Putamen (tissue), 1 donor: ENCODE measurements around the gene EBI3.
"Not testable (repeated sequence)": the region's sequence is repeated elsewhere in the genome, so short reads cannot be mapped to it uniquely, and the experiment has no call there.

ENCODE experiments used
- DNase-seq: peaks from one replicate; pipeline ENCODE4 v3.0.0-alpha.2; 2016; ENCODE audit warnings: low spot score

Gene EBI3

DNA sequence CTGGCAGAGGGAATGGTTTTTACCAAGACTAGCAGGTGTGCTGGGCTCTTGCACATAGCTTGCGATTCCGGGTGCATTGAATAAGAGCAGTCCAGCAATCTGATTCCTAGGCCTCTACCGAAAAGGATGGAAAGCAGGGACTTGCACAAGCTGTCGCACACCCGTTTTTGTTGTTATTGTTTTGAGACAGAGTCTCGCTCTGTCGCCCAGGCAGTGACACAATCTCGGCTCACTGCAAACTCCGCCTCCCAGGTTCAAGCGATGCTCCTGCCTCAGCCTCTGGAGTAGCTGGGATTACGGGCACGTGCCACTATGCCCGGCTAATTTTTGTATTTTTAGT, 5.5 kb downstream of the EBI3 start:
- no peak for DNase-seq

DNA sequence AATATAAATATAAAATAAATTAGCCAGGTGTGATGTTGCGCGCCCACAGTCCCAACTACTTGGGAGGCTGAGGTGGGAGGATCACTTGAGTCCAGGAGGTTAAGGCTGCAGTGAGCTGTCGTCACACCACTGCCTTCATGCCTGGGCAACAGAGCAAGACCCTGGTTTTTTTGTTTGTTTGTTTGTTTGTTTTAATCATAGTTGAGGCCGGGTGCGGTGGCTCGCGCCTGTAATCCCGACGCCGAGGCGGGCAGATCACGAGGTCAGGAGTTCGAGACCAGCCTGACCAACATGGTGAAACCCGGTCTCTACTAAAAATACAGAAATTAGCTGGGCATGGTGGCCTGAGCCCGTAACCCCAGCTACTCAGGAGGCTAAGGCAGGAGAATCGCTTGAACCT, 8.2 kb downstream of the EBI3 start:
- not testable (repeated sequence) for DNase-seq

DNA sequence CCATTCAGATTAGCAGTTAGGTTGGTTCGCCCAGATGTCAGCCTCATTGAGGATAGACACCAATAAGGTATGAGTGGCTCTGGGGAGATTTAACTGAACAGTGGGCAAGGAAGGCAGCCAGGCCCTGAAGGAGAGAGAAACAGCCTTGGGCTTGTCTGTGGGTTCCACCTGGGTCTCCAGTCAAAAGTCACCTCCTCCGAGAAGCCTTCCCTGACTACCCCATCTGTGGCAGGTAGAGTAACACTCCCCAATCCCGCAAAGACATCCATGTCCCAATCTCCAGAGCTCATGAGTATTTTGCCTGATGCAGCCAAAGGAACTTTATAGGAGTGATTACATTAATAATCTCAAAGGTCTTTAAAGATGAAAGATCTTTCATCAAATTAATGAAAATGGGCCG, 9.5 kb downstream of the EBI3 start:
- no peak for DNase-seq

DNA sequence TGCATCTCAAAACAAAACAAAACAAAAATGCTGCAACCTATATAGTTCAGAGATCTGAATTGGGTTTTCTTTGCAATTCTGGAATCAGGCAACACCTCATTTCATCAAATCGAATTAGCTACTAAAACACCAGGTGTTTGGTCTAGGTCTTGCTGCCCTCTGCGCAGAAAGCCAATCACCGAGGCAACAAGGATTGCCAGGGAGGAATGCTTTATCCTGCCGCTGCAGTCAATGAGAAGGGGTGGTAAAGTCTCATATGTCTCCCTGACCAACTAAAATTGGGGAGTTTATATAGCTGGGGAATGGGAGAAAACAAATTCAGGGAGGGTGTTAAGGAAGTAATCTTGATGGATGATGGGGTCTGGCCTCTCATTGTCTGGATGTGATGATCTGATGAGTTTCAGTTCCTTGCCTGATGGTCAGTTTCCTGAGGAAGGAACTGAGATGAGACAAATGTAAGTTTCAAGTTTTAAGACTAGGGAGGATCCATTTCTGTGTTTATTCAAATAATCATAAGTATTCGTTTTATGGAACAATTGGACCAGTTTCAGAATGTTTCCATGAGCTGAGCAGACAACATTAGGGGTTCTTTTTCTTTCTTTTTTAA, 12.6 kb downstream of the EBI3 start:
- no peak for DNase-seq

DNA sequence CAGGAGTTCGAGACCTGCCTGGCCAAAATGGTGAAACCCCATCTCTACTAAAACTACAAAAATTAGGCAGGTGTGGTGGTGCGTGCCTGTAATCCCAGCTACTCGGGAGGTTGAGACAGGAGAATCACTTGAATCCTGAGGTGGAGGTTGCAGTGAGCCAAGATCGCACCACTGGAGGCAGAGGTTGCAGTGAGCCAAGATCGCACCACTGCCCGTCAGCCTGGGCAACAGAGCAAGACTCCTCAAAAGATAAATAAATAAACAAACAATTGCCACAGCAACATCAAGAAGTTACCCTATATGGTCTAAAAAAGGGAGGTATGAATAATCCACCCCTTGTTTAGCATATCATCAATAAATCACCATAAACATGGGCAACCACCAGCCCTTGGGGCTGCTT, 16.6 kb downstream of the EBI3 start:
- DNase-seq: not testable (repeated sequence)

DNA sequence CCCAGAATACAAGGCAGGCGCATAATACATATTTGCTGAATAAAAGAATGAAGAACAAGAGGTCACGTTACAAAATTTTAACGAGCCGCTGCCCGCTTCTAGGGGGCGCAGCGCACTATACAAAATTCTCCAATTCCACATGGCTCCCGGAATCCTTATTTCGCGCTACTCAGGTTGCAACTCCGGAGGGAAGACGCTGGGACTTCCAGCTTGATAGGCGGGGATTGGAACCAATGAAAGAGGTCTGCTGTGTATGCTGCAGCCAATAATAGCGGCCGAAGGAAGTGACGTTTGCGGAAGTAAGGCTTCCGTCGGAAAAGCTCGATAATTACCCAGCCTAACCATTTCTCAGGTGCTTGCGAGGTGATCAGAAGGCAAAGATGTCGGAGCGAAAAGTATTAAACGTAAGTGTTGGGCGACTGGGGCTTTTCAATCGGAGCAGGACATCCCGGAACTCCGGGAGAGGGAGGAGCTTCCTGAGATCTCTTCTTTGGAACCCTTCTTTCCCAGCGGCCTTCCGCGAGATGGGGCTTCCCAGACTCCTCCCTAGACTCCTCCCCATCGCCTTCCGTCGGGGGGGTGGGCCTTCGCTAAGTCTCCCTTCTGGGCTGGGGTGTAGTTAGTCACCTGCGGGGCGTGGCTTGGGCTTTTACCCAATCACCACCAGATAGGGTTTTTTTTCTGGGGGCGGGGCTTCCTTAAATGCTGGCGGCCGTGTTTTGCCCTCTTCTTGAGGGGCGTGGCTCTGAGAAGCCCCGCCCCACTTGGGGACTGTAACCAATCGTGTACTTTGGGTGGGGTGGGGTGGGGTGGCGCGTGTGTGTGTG, 17.7 kb downstream of the EBI3 start, which contains the start of gene YJU2:
Gene YJU2 (plus strand): TSS at position 314 of the 827 bp plus-strand sequence. CDS start 67 bp downstream, at position 381.
- DNase-seq: peak; percentile 97

DNA sequence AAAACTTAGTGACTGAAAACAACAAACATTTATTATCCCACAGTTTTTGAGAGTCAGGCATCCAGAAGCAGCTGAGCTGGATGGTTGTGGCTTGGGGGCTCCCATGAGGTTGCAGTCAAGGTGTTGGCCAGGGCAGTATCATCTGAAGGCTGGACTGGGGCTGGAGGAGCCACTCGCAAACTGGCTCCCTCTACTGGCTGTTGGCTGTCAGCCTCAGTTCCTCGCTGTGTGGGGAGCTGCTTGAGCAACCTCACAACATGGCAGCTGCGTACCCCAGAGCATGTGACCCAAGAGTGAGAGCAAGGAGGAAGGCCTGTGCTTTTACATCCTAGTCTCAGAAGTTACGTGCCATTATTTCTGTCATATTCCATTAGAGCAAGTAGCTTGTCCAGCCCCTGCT, 27.2 kb downstream of the EBI3 start:
- no peak for DNase-seq

DNA sequence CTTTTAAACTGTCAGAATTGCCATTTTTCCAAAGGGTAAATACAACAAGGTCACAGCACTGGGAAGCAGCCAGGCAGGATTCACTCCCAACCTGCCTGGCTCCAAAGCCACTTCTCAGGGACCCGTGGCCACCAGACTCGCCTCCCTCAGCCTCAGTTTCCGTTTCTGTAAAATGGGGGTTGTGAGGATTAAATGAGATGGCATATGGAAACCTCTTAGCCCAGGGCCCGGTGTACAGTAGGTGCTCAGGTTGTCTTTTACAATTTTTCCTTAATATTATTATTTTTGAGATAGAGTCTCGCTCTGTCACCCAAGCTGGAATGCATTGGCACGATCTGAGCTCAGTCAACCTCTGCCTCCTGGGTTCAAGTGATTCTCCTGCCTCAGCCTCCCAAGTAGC, 27.7 kb downstream of the EBI3 start:
- no peak for DNase-seq

DNA sequence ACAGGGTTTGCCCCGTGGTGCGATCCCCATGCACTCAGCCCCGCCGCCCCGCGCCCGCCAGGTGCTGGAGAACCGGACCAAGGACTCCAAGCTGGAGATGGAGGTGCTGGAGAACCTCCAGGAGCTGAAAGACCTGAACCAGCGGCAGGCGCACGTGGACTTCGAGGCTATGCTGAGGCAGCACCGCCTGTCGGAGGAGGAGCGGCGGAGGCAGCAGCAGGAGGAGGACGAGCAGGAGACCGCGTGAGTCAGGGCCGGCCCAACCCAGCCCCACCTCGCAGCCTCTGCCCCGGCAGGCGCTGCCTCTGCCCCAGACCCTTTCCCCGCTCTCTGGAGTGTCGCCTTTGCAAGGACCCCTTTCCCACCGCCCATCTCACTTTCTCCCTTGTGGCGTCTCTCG, 28.9 kb downstream of the EBI3 start:
- no peak for DNase-seq

DNA sequence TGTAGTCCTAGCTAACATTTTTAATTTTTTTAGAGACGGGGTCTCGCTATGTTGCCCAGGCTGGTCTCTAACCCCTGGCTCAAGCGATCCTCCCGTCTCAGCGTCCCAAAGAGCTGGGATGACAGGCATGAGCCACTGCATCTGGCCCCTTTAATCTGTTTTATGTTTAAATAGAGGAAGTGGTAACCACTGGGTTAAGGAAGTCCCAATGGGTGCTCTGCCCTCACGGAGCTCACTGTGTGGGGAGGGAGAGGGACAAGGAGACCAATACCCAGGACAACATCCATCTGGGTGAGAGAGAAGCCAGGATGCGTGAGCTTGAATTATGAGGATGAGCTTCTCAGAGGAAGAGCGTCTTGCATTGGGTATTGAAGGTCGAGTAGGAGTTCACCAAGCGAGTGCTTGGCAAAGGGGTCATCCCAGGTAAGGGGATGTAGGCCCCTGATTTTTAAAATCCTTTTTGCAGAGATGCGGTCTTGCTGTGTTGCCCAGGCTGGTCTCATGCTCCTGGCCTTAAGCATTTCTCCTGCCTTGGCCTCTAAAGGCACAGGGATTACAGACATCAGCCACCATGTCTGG, 31.4 kb downstream of the EBI3 start:
- no peak for DNase-seq

DNA sequence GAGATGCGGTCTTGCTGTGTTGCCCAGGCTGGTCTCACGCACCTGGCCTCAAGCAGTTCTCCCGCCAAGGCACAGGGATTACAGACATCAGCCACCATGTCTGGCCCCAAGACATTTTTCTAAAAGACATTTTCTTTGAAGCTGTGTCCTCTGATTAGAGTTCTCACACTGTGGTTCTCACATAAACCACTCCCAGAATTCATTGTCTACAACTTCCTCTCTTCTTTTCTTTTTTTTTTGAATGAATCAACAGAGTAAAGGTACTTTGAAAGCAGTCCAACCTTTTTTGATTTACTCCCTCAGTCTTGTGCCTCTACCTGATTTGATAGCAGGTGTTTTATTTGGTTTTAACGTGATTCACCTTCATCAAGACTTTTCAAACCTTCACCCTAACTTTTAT, 35.5 kb downstream of the EBI3 start:
- no peak for DNase-seq

DNA sequence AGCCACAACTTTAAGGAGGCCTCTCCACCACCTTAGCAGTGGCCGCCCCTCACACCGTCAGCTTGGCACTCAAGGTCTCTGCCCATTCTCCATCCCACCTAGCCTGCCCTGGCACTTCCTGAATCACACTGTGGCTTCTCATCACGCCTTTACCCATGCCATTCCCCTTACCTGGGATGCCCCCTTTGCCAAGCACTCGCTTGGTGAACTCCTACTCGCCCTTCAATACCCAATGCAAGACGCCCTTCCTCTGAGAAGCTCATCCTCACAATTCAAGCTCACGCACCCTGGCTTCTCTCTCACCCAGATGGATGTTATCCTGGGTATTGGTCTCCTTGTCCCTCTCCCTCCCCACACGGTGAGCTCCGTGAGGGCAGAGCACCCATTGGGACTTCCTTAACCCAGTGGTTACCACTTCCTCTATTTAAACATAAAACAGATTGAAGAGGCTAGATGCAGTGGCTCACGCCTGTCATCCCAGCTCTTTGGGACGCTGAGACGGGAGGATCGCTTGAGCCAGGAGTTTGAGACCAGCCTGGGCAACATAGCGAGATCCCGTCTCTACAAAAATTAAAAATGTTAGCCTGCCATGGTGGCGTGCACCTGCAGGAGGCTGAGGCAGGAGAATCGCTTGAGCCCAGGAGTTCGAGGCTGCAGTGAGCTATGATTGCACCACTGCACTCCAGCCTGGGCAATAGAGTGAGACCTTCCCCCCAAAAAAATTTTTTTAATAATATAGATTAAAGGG, 37.1 kb downstream of the EBI3 start:
- no peak for DNase-seq

DNA sequence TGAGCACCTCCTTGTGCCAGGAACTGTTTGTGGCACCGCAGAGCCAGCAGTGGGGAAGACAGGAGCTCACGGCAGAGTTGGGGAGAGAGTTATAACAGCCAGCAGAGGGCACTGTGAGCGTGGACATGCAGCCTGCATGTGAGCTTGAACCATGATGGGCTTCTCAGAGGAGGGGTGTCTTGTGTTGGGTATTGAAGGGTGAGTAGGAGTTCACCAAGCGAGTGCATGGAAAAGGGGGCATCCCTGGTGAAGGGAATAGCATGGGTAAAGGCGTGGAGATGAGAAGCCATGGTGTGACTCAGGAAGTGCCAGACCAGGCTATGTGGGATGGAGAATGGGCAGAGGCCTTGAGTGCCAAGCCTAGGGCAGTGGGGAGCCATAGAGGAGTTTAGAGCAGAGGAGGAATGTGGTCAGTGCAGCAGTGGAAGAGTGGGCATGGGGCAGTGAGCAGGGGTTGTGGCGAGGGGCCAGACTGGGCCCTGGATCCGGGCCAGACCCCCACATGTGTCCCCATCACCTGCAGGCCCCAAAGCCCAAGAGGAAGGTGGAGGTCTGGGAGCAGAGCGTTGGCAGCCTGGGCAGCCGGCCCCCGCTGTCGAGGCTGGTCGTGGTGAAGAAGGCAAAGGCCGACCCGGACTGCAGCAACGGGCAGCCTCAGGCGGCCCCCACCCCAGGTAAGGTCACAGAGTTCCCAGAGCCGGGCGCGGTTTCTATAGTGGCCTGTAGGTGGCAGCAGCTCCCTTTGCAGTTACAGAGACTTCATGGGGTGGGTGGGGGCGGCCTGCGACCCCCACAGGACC, 38.0 kb downstream of the EBI3 start:
- no peak for DNase-seq

DNA sequence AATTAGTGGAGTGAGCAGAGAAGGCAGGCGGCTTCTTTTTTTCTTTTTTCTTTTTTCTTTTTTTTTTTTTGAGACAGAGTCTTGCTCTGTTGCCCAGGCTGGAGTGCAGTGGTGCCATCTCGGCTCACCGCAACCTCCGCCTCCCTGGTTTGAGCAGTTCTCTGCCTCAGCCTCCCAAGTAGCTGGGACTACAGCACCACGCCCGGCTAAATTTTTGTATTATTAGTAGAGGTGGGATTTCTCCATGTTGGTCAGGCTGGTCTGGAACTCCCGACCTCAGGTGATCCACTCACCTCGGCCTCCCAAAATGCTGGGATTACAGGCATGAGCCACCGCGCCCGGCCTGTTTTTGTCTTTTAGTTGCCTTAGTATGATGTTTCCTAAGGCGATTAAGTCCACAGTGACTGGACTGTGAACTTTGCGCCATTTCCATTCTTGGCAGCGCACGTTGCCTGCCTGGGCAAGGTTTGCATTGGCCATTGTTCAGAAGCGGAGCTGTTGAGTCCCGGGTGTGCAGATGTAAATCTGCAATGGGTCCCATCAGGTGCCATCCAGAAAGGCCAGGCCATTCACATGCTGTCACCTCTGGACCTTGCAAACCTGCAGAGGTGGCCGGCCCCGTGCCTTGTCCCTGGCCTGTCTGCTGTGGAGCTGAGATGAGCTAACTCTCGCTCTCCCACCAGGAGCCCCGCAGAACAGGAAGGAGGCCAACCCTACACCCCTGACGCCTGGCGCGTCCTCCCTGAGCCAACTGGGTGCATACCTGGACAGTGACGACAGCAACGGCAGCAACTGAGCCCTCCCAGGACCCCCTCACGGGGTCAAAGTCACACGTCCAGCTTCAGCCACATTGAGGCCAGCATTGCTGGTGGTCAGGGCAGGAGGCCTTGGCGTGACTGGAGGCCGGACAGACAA, 38.8 kb downstream of the EBI3 start:
- no peak for DNase-seq

DNA sequence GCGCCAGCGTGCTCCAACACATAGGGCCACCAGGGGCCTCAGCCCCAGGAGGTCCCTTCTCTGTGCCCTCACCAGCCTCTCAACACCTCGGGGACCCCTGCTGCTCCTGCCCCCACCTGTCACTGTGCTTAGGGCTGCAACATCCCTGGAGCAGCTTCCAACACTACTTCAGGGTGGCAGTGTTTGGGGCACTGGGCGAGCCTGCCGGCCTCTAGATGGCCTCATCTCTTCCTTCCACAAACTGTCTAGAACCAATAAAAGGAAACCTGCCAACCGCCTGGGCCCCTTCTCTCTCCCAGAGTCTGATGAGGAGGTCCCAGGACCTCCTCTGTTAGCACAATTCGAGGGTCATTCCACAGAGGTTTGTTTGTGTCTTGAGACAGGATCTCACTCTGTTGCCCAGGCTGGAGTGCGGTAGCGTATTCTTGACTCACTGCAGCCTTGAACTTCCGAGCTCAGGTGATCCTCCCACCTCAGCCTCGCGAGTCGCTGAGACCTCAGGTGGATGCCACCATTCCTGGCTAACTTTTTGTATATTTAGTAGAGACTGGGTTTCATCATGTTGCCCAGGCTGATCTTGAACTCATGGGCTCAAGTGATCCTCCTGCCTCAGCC, 39.6 kb downstream of the EBI3 start:
- no peak for DNase-seq

DNA sequence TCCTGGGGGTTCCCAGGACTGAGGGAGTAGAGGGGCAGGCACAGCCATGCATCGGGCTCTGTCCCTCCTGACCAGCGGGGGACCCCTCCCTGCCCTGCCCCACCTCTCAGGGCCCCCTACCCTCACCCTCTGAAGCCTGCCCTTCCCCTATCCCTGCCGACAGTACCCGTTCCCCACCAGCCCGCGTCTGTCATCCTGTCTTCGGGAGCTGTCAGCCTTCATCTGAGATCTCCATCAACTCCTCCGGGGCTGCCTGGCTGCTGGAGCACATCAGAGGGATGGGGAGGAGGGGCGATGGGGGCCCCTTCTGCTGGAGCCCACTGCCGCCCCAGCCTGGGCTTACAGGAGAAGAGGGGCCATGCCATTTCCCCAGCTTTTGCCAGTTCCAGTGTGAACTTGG, 43.6 kb downstream of the EBI3 start:
- no peak for DNase-seq

DNA sequence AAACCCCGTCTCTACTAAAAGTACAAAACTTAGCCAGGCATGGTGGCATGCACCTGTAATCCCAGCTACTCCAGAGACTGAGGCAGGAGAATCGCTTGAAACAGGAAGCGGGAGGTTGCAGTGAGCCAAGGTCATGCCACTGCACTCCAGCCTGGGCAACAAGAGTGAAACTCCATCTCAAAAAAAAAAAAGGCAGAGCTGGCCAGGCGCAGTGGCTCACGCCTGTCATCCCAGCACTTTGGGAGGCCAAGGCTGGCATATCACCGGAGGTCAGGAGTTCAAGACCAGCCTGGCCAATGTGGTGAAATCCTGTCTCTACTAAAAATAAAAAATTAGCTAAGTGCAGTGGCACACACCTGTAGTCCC, 45.0 kb downstream of the EBI3 start:
- DNase-seq: not testable (repeated sequence)

DNA sequence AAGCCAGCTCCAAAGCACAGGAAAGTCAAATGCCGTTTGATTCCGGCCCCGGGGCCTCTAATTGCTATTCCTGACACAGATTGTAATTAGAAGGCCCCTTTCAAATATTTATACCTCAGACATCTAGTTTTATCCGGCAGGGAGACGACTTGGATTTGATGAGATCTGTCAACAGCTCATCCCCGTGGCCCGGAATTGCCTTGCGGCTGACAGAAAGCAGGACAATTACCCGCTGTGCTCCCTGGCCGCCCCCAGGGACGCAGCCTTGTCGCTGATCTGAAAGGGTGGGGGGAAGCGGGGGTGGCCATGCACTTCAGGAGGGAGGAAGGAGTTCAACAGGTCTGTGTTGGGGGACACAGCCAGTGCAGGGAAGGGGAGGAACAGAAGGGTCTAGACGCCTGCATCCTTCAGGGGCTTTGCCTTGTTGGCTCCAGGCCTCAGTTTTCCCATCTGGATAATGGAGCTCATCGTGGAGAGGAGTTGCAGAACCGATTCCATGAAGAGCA, 47.9 kb downstream of the EBI3 start:
- no peak for DNase-seq

DNA sequence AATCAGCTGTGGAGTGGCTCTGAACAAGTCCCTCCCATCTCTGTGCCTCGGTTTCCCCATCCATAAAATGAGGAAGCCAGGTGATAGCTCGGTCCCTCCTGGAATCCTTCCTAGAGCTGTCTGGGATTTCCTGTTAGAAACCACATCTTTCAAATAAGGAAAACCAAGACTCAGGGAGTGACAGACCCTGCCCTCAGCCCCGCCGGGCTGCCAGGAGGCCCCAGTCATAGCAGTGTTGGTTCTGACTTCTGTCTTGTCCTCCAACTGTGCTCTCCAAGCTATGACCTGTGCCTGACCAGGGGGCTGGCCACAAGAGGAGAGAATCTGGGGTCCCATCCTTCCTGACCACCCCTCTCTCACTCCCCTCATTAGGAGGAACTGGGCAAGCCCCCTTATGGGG, 48.7 kb downstream of the EBI3 start:
- DNase-seq: no peak
